WTC11 (cell line): ENCODE data around the gene LARGE1. TPM values are rescaled to one million over a fixed set of nuclear protein-coding genes. Genes with fewer than 3 reads are reported as not detected.

Experiments used
- ATAC-seq: fragments of 200-7000 bp; cut with Tn5 transposase; 2 replicates; pipeline ENCODE4 v1.10.0; 2021; ENCODE audit warnings: mild to moderate bottlenecking, moderate library complexity
- CTCF ChIA-PET: fragments of 300-600 bp; sonication (Branson Sonifier 250); formaldehyde crosslinking; loops from one replicate; lab custom pipeline; 2021; ENCODE audit warnings: antibody characterized with exemption; lab: Charles Lee
- POLR2A ChIA-PET: fragments of 350-600 bp; sonication (Branson Sonifier 250); formaldehyde crosslinking; loops from one replicate; lab custom pipeline; 2021; ENCODE audit warnings: antibody characterized with exemption; lab: Charles Lee
- DNase-seq: peaks from one replicate; pipeline ENCODE4 v3.0.0; 2021; ENCODE audit warnings: low spot score
- H3K27ac Mint-ChIP-seq: 2 replicates; pipeline ENCODE4 v1.8.0; 2021; ENCODE audit warnings: mixed read lengths
- H3K27me3 Mint-ChIP-seq: 2 replicates; pipeline ENCODE4 v1.8.0; 2021; ENCODE audit warnings: low read depth, mild to moderate bottlenecking, moderate library complexity, mixed read lengths
- H3K36me3 Mint-ChIP-seq: 2 replicates; pipeline ENCODE4 v1.8.0; 2021; ENCODE audit warnings: mixed read lengths
- H3K4me1 Mint-ChIP-seq: 2 replicates; pipeline ENCODE4 v1.8.0; 2022; ENCODE audit warnings: mixed read lengths
- H3K4me3 Mint-ChIP-seq: 2 replicates; pipeline ENCODE4 v1.8.0; 2021; ENCODE audit warnings: mild to moderate bottlenecking, moderate library complexity, mixed read lengths
- H3K9me3 Mint-ChIP-seq: 2 replicates; pipeline ENCODE4 v1.8.0; 2021; ENCODE audit warnings: mixed read lengths
- ATF1 ChIP-seq: sonication (generic); formaldehyde crosslinking; IDR thresholded peaks from 2 replicates; pipeline ENCODE4 v1.8.1; 2023; ENCODE audit warnings: mild to moderate bottlenecking, moderate library complexity, missing genetic modification reagents
- CREM ChIP-seq: sonication (generic); formaldehyde crosslinking; IDR thresholded peaks from 2 replicates; pipeline ENCODE4 v1.8.1; 2022; ENCODE audit warnings: mild to moderate bottlenecking, missing genetic modification reagents, moderate library complexity
- ESRRA ChIP-seq: sonication (generic); formaldehyde crosslinking; IDR thresholded peaks from 2 replicates; pipeline ENCODE4 v1.8.1; 2022; ENCODE audit warnings: mild to moderate bottlenecking, missing genetic modification reagents, borderline replicate concordance
- FOXJ3 ChIP-seq: sonication (generic); formaldehyde crosslinking; IDR thresholded peaks from 2 replicates; pipeline ENCODE4 v1.9.0; 2021; ENCODE audit warnings: missing genetic modification reagents, mild to moderate bottlenecking, borderline replicate concordance
- GABPB1 ChIP-seq: sonication (generic); formaldehyde crosslinking; IDR thresholded peaks from 2 replicates; pipeline ENCODE4 v1.8.1; 2023; ENCODE audit warnings: mild to moderate bottlenecking, missing genetic modification reagents
- GRHL2 ChIP-seq: fragments of 250-450 bp; sonication (Bioruptor Pico); IDR thresholded peaks from 2 replicates; pipeline ENCODE4 v1.8.0; 2022; ENCODE audit warnings: mild to moderate bottlenecking, moderate library complexity; ENCODE audit not compliant: insufficient replicate concordance, severe bottlenecking
- IRF1 ChIP-seq: sonication (generic); formaldehyde crosslinking; IDR thresholded peaks from 2 replicates; pipeline ENCODE4 v1.8.0; 2023; ENCODE audit warnings: missing genetic modification reagents
- MXD4 ChIP-seq: fragments of 250-450 bp; sonication (Bioruptor Pico); IDR thresholded peaks from 2 replicates; pipeline ENCODE4 v1.8.0; 2021; ENCODE audit warnings: mild to moderate bottlenecking, moderate library complexity, borderline replicate concordance
- NFATC4 ChIP-seq: fragments of 250-450 bp; sonication (Bioruptor Pico); IDR thresholded peaks from 2 replicates; pipeline ENCODE4 v1.9.0; 2021; ENCODE audit warnings: mild to moderate bottlenecking
- NR1H2 ChIP-seq: sonication (generic); formaldehyde crosslinking; IDR thresholded peaks from 2 replicates; pipeline ENCODE4 v1.9.0; 2021; ENCODE audit warnings: mild to moderate bottlenecking, moderate library complexity, missing genetic modification reagents
- PRDM15 ChIP-seq: sonication (generic); formaldehyde crosslinking; IDR thresholded peaks from 2 replicates; pipeline ENCODE4 v1.8.0; 2022; ENCODE audit warnings: missing genetic modification reagents
- RORB ChIP-seq: fragments of 250-450 bp; sonication (Bioruptor Pico); IDR thresholded peaks from 2 replicates; pipeline ENCODE4 v1.9.0; 2021; ENCODE audit warnings: mild to moderate bottlenecking
- SOX15 ChIP-seq: fragments of 250-450 bp; sonication (Bioruptor Pico); IDR thresholded peaks from 2 replicates; pipeline ENCODE4 v1.9.0; 2021; ENCODE audit warnings: mild to moderate bottlenecking
- TCF7 ChIP-seq: sonication (generic); formaldehyde crosslinking; IDR thresholded peaks from 2 replicates; pipeline ENCODE4 v1.8.0; 2022; ENCODE audit warnings: mild to moderate bottlenecking, low read depth, missing genetic modification reagents, moderate library complexity
- TEAD1 ChIP-seq: sonication (generic); formaldehyde crosslinking; IDR thresholded peaks from 2 replicates; pipeline ENCODE4 v1.8.0; 2022; ENCODE audit warnings: mild to moderate bottlenecking, missing genetic modification reagents
- USF1 ChIP-seq: sonication (generic); formaldehyde crosslinking; IDR thresholded peaks from 2 replicates; pipeline ENCODE4 v1.8.0; 2022; ENCODE audit warnings: mild to moderate bottlenecking, missing genetic modification reagents
- ZNF219 ChIP-seq: sonication (generic); formaldehyde crosslinking; IDR thresholded peaks from 2 replicates; pipeline ENCODE4 v1.8.0; 2023; ENCODE audit warnings: missing genetic modification reagents, mild to moderate bottlenecking, borderline replicate concordance
- ZNF317 ChIP-seq: sonication (generic); formaldehyde crosslinking; IDR thresholded peaks from 2 replicates; pipeline ENCODE4 v1.8.1; 2023; ENCODE audit warnings: low read depth, mild to moderate bottlenecking, moderate library complexity, missing genetic modification reagents, borderline replicate concordance
- ZNF512 ChIP-seq: sonication (generic); formaldehyde crosslinking; IDR thresholded peaks from 2 replicates; pipeline ENCODE4 v1.8.1; 2022; ENCODE audit warnings: missing genetic modification reagents, borderline replicate concordance
- ZSCAN18 ChIP-seq: fragments of 250-450 bp; sonication (Bioruptor Pico); IDR thresholded peaks from 2 replicates; pipeline ENCODE4 v2.1.2; 2022; ENCODE audit warnings: mild to moderate bottlenecking, moderate library complexity
- total RNA-seq: library from RNA; stranded (reverse); gene quantifications from 3 replicates; pipeline ENCODE4 v1.2.3, GENCODE V29; 2021
- TF ChIP-seq, protein P1 (sequence below): sonication (generic); formaldehyde crosslinking; IDR thresholded peaks from 2 replicates; pipeline ENCODE4 v1.8.1; 2023; ENCODE audit warnings: mild to moderate bottlenecking, missing genetic modification reagents
- TF ChIP-seq, protein P2 (sequence below): fragments of 200-600 bp; IDR thresholded peaks from 2 replicates; pipeline ENCODE4 v1.8.0; 2022; ENCODE audit warnings: antibody characterized with exemption

LARGE1 gene
- total RNA-seq, 1 experiment from 2014 or later, result 72.6 TPM

GRCh38 chr22:33321466-33321865 lies 598.8 kb downstream of the LARGE1 start:
- no peak for TF ChIP-seq SOX15 (CRISPR knock-in tag)
- no peak for TF ChIP-seq USF1 (CRISPR knock-in tag)
- TF ChIP-seq FOXJ3 (CRISPR knock-in tag), result no peak
- CTCF ChIA-PET, result no interaction called here
- H3K4me3 Mint-ChIP-seq, result no peak overlapping the region

GRCh38 chr22:33315954-33316353 lies 604.3 kb downstream of the LARGE1 start:
- Mint-ChIP-seq H3K9me3 (no peaks in the 10 kb centered on the region), H3K4me1 (no peaks in the 10 kb centered on the region), H3K4me3 (no peak overlapping the region), H3K27me3 (no peaks in the 10 kb centered on the region), H3K36me3 (peaks cover 9% of the 10 kb centered on the region), H3K27ac (no peak overlapping the region)
- CTCF ChIA-PET, result no interaction called here
- ATAC-seq (no peak), DNase-seq (no peak)
- POLR2A ChIA-PET, result no interaction called here
- no peak for TF ChIP-seq ESRRA (CRISPR knock-in tag)
- TF ChIP-seq ZSCAN18, result no peak
- TF ChIP-seq IRF1 (CRISPR knock-in tag), result no peak
- TF ChIP-seq ZNF512, result no peak

More at GRCh38 chr22:33321466-33321865, 598.8 kb downstream of the LARGE1 start:
- no peaks in the 10 kb centered on the region for H3K27me3 Mint-ChIP-seq
- no peak for DNase-seq
- no peaks in the 10 kb centered on the region for H3K9me3 Mint-ChIP-seq
- H3K36me3 Mint-ChIP-seq, result peaks cover 3% of the 10 kb centered on the region
- peaks cover 4% of the 10 kb centered on the region for H3K4me1 Mint-ChIP-seq
- no peak for ATAC-seq
- no peak overlapping the region for H3K27ac Mint-ChIP-seq
- POLR2A ChIA-PET, result no interaction called here

DNA sequence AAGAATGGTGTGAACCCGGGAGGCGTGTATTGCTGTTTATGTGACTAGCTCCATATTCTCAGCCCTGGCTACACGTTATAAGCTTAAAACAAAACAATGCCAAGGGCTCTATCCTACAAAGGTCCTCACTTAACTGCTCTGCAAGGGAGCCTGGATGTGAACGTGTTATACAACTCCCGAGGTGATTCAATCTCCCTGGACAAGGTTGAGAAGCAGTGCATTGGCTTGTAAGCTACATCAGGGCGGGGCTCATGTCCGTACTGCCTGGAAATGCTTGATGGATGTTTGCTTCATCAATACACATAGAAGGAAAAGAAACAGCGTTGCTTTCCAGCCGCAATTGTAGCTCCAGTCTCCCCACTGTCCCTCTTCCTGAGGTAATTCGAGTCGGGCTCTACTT lies 605.2 kb downstream of the LARGE1 start:
- ChIA-PET POLR2A (no interaction called here), CTCF (interaction anchor here (1.3 kb wide), 1 partner anchor 13 kb away, joined by 4 read pairs; no protein-coding TSS in a partner anchor)
- H3K27ac Mint-ChIP-seq, result no peak overlapping the region
- no peaks in the 10 kb centered on the region for H3K4me1 Mint-ChIP-seq
- H3K36me3 Mint-ChIP-seq, result peaks cover 9% of the 10 kb centered on the region
- DNase-seq, result no peak
- H3K27me3 Mint-ChIP-seq, result no peaks in the 10 kb centered on the region
- no peak overlapping the region for H3K4me3 Mint-ChIP-seq
- no peak for ATAC-seq
- no peaks in the 10 kb centered on the region for H3K9me3 Mint-ChIP-seq
- TF ChIP-seq, protein P1, sequence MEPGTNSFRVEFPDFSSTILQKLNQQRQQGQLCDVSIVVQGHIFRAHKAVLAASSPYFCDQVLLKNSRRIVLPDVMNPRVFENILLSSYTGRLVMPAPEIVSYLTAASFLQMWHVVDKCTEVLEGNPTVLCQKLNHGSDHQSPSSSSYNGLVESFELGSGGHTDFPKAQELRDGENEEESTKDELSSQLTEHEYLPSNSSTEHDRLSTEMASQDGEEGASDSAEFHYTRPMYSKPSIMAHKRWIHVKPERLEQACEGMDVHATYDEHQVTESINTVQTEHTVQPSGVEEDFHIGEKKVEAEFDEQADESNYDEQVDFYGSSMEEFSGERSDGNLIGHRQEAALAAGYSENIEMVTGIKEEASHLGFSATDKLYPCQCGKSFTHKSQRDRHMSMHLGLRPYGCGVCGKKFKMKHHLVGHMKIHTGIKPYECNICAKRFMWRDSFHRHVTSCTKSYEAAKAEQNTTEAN (CRISPR knock-in tag), result no peak
- TF ChIP-seq, protein P2, sequence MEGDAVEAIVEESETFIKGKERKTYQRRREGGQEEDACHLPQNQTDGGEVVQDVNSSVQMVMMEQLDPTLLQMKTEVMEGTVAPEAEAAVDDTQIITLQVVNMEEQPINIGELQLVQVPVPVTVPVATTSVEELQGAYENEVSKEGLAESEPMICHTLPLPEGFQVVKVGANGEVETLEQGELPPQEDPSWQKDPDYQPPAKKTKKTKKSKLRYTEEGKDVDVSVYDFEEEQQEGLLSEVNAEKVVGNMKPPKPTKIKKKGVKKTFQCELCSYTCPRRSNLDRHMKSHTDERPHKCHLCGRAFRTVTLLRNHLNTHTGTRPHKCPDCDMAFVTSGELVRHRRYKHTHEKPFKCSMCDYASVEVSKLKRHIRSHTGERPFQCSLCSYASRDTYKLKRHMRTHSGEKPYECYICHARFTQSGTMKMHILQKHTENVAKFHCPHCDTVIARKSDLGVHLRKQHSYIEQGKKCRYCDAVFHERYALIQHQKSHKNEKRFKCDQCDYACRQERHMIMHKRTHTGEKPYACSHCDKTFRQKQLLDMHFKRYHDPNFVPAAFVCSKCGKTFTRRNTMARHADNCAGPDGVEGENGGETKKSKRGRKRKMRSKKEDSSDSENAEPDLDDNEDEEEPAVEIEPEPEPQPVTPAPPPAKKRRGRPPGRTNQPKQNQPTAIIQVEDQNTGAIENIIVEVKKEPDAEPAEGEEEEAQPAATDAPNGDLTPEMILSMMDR, result no peak
- TF ChIP-seq GRHL2 (no peak), NR1H2 (CRISPR knock-in tag) (no peak), ATF1 (no peak), ZNF317 (no peak), MXD4 (no peak), TCF7 (no peak), PRDM15 (CRISPR knock-in tag) (no peak), NFATC4 (CRISPR knock-in tag) (no peak), CREM (CRISPR knock-in tag) (no peak), GABPB1 (CRISPR knock-in tag) (no peak), ZNF219 (CRISPR knock-in tag) (no peak), TEAD1 (CRISPR knock-in tag) (no peak), RORB (no peak)
